ENCODE results near the gene EN2. TPM values are rescaled to one million over a fixed set of nuclear protein-coding genes. Genes with fewer than 3 reads are reported as not detected.

EN2 gene
- total RNA-seq, 1 experiment from 2014 or later, result 2.2 TPM

DNA sequence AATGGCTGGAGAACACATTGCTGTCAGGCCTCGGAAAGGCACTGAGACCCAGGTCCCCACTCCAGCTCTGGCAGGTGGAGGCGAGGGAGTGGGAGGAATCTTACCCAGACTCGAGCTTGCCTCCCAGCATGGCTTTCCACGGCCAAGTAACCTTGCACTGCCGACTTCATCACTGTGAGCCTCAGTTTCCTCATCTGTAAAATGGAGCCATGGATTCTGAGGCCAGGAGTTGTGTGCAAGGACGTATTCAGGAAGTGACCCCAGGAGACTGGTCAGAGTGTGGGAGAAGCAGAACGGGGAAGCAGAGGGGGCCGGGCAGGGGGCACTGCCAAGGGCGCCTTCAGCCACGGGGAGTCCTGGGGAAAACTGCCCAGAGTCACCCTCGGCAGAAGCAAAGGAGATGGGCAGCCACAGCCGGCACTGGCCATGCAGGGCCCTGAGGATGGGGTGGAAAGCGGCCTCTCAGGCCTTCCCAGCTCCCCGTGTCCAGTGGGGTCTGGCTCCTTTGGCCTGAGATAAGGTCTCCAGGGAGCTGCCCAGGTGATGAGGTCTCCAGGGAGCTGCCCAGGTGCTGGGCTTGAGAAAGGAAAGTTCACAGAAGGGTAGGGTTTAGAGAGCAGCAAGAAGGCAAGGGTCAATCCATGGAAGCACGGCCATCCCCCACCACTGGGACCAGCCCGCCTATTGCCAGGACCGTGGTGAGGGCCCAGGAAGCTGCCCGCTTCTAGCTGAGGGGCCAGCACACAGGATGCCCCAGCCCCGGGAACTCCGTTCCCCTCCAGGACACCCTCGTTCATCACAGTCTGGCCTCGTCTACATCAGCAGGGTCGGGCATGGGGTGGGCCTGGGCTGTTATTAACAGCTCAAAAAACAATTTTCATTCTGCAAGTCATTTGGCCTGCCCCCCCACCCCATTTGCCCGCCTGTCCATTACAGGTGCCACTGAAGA, 34.3 kb upstream of the EN2 start:
- no peak for DNase-seq (ENCODE audit: low read depth, low spot score)
- in situ Hi-C loops (cut with HindIII; ENCODE audit: low pct_unique_long_range_greater_than_20kb, low sequenced_read_pairs), result no loop called here

DNA sequence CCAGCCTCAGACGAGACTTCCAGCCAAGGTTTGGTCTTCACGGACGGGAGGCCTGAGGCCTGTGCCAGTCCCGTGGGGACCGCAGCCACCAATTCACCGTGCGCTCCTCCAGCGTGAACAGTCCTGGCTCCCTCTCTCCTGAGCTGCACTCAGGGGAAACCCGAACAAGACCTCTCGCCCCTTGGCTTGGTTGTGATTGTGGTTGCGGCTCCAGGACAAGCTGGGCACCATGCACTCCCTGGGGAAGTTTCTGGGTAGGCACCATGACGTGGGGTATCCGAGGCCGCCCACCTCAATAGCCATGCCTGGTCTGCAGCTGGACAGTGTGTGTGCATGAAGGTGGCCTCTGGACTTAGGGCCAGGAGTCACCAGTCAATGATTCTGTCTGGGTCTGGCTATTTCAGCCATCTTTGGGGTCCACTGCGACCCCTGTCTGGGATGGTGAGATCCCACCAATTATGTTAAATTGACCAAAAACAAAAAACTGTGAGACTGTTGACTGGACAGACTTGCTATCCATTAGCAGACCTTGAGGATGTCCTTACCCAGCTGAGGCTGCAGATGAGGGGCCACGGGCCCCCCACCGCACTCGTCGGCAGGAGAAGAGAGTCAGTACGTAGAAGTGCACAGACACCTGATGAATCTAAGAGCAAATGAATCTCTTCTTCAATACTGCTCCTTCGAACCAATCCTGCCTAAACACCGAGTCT, 33.5 kb upstream of the EN2 start:
- DNase-seq (ENCODE audit: low read depth, low spot score), result no peak
- in situ Hi-C loops (cut with HindIII; ENCODE audit: low pct_unique_long_range_greater_than_20kb, low sequenced_read_pairs), result no loop called here

DNA sequence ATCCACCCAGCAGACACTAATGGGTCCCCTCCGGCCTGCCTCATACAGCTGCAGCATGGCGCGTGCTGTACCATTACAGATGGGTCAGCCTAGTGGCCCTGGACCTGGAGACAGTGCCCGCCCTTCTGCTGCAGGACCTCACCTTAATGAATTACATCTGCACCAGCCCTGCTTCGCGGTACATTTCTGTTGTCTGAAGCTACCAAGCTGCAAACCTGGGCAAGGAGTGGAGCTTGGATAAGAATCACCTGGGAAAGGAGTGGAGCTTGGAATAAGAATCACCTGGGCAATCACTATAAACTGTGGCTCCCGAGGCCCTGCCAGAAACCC, 33.0 kb upstream of the EN2 start:
- DNase-seq (ENCODE audit: low read depth, low spot score), result no peak
- in situ Hi-C loops (cut with HindIII; ENCODE audit: low pct_unique_long_range_greater_than_20kb, low sequenced_read_pairs), result no loop called here

DNA sequence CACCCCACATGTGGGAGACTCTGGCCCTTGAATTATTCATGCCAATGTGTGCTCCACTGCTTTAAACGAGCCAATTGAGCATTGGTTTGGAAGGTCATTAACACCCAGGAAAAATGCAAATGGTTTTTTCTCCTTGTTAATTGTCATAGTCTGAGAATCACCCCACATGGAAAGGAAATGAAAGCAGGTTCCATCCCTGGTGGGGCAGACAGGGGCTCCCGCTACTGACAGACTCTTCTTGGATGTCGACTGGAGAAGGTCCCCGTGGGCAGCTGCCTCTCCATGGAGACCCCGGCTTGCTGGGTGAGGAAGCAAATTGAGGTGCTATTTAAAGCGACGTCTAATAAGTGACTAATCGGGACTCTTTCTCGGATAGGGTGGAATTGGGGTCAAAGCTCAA, 32.0 kb upstream of the EN2 start:
- in situ Hi-C loops (cut with HindIII; ENCODE audit: low pct_unique_long_range_greater_than_20kb, low sequenced_read_pairs), result no loop called here

DNA sequence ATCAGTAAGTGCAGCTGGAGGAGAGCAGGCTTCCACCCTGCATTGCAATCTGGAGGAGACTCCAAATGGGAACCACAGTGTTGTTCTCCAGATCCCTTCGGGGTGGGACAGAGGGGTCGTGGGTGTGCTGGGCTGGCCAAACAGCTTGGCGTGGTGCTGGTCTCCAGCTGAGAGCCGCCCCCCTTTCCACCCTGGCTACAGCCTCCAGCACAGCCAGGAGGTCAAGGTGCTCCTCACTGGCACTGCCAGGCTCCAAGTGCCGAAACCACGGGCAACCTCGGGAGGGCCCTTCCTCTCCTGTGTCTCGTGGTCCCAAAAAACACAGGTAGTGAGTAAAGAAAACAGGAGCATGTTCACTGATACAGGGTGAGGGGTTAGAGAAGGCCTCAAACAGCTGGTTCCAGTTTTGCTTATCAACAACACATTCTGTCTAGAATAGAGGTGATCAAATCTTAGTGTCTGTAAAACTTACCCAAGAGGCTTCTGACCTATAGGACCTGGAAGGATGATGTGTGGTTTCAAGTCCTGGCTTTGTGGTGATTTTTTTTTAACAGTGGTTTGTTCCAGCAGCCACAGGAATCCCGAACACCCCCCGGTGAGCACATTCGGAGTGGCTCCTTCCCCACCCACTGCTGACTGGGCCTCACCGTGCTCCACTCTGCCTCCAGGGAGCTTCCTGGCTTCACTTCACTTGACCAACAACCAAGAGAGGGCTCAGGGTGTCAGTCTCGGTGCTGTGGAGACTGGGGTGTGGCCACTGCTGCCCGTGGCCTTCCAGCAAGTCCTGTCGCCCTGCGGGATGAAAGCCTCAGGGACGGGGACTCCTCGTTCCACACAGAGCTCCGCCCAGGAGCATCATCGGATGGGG, 31.2 kb upstream of the EN2 start:
- in situ Hi-C loops (cut with HindIII; ENCODE audit: low pct_unique_long_range_greater_than_20kb, low sequenced_read_pairs), result no loop called here
- DNase-seq (ENCODE audit: low read depth, low spot score), result no peak

More for the DNA sequence above, 32.0 kb upstream of the EN2 start:
- DNase-seq (ENCODE audit: low read depth, low spot score), result no peak

DNA sequence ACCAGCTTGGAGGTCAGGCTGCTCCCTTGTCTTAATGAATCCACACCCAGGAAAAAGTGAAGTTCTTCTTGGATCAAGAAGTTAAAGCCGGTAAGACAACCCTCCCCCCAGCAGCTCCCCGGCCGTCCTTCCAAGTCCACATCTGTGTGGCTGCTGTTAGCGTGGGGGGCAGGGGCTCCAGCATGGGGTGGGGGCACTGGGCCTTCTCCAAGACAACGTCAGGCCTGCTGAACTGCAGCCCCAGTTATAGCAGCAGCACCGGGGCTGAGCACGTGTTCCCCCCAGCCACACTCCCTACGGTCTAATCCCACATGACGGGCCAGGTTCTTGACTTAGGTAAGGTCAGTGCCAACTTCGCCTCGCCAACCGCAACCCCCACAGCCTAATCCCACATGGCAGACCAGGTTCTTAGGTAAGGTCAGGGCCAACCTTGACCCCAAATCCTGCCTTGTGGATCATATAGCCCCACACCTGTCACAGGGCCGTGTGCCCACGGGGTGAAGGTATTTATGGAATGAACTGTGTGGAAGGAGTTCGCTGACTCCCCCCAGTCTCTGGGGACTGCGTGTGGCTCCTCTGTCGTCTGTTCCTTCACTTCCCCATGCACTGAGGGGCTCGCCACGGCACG, 30.4 kb upstream of the EN2 start:
- in situ Hi-C loops (cut with HindIII; ENCODE audit: low pct_unique_long_range_greater_than_20kb, low sequenced_read_pairs), result no loop called here
- DNase-seq (ENCODE audit: low read depth, low spot score), result no peak

DNA sequence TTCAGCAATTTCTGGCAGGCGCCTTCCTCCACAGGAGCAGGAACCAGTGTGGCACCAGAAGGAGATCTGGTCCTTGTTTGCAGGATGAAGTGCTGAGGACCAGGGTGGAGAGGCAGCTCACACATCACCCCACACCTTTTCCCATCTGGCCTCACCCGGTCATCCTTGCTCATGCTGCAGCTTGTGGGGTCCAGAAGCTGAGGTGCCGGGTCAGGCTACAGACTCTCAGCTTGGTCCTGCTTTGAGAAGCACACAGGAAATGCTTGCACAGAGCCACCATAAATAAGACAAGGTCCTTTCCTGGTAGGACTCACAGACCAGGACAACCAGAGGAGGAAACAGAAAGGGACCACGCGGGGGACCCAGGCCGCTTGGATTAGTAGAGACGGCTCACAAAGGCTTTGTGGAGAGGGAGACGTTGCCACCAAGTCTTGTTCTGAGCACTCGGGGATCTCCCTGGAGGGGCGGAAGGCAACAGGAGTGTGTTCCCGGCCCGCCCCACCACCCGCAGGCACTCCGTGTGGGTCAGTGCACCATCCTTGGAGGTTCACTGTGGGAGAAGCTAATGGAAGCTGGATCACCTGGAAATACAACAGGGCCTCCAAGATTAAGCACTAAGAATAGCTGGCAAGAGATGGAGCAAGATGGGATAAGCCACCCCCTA, 29.6 kb upstream of the EN2 start:
- in situ Hi-C loops (cut with HindIII; ENCODE audit: low pct_unique_long_range_greater_than_20kb, low sequenced_read_pairs), result no loop called here
- no peak for DNase-seq (ENCODE audit: low read depth, low spot score)

DNA sequence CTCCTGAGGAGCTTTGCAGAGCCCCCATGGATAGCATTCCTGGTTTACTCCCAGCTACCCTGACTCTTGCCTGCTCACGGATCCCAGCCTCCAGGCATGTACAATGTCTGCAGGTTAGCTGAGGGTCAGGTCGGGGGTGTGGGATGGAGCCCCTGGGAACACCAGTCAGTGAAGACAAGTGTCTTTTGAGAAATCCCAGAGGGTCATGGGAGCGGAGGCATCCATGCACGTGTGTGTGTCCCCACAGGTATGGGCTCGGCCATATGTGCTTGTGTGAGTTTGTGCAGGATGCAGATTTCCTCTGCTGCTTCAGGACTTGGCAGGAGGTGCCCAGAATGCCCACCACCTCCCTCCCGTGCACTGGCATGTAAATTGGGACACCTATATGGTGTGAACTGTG, 28.3 kb upstream of the EN2 start:
- in situ Hi-C loops (cut with HindIII; ENCODE audit: low pct_unique_long_range_greater_than_20kb, low sequenced_read_pairs), result no loop called here
- DNase-seq (ENCODE audit: low read depth, low spot score), result no peak

DNA sequence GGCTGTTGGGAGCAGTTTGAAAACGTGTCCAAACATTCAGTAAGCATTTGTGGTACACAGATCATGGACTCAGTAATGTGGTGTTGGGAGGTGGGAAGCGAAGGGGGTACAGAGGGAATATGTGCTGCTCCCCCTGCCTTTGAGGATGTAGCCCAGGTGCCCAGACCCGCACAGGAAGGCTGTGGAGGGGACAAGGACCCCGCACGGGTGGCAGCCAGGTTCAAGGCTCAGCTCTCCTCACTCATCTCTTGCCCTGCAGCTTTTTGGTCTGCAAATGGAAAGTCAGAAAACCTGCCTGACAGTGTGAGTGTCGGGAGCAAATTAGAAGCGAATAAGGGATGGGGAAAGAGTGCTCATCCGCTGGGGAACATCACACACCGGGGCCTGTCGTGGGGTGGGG, 27.3 kb upstream of the EN2 start:
- in situ Hi-C loops (cut with HindIII; ENCODE audit: low pct_unique_long_range_greater_than_20kb, low sequenced_read_pairs), result no loop called here
- DNase-seq (ENCODE audit: low read depth, low spot score), result no peak

DNA sequence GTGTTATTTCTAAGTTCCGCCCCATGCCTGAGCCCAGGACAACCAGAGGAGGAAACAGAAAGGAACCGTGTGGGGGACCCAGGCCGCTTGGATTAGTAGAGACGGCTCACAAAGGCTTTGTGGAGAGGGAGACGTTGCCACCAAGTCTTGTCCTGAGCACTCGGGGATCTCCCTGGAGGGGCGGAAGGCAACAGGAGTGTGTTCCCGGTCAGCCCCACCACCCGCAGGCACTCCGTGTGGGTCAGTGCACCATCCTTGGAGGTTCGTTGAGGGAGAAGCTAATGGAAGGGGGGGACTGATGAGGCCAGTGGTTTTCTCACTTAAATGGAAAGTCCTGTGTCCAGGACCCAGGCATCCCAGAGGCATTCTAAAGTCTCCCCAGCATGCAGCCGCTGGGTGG, 26.7 kb upstream of the EN2 start:
- in situ Hi-C loops (cut with HindIII; ENCODE audit: low pct_unique_long_range_greater_than_20kb, low sequenced_read_pairs), result no loop called here

DNA sequence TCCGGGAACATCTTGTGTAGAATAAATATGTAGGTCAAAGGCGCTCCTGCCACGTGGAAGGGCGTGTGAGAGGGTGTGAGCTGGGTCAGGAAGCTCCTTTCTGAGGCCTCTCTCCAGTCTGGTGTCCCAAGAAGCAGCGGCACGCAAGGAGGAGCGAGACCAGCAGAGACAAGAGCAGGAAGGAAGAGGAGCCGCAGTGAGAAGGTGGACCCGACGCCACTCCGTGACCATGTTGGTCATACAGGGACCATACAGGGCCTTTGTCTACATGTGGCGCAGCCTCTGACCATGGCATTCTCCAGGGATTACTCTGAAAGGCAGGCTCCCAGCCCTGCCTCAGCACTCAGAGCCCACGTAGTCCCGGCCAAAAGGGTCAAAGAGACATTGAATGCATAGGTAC, 26.2 kb upstream of the EN2 start:
- no peak for DNase-seq (ENCODE audit: low read depth, low spot score)
- in situ Hi-C loops (cut with HindIII; ENCODE audit: low pct_unique_long_range_greater_than_20kb, low sequenced_read_pairs), result no loop called here

More for the DNA sequence above, 26.7 kb upstream of the EN2 start:
- DNase-seq (ENCODE audit: low read depth, low spot score), result no peak

DNA sequence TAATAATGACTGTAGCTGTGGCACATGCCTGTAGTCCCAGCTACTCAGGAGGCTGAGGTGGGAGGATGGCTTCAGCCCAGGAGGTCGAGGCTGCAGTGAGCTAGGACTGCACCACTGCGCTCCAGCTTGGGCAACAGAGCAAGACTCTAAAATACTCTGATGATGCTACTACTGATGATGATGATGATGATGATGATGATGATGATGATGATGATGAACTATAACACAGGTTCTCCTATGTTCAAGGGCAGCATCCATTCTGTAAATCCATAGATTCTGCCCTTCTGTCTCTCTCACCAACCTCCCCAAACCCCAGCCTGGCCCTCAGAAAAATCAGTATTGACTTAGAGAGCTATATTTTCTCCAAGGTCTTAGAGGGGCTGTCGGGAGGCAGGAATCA, 22.8 kb upstream of the EN2 start:
- DNase-seq (ENCODE audit: low read depth, low spot score), result no peak
- in situ Hi-C loops (cut with HindIII; ENCODE audit: low pct_unique_long_range_greater_than_20kb, low sequenced_read_pairs), result no loop called here

DNA sequence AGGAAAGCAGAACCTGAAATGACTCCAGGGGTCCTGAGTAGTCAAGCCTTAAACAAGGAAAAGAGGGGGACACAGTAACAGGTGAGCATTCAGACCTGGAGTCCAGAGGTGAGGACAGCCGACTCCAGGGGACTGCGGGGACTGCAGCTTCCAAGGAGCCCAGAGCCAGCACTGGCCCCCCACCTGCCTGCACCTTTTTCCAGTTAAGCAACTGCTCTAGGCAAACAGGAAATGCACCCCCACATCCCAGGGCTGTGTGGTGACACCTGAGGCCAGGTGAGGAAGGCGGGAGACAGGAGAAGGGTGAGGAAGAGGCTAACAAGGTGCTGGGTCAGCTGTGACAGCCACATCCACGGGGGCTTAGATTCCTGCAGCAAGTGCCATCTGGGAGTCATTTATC, 20.1 kb upstream of the EN2 start:
- in situ Hi-C loops (cut with HindIII; ENCODE audit: low pct_unique_long_range_greater_than_20kb, low sequenced_read_pairs), result no loop called here
- DNase-seq (ENCODE audit: low read depth, low spot score), result no peak

DNA sequence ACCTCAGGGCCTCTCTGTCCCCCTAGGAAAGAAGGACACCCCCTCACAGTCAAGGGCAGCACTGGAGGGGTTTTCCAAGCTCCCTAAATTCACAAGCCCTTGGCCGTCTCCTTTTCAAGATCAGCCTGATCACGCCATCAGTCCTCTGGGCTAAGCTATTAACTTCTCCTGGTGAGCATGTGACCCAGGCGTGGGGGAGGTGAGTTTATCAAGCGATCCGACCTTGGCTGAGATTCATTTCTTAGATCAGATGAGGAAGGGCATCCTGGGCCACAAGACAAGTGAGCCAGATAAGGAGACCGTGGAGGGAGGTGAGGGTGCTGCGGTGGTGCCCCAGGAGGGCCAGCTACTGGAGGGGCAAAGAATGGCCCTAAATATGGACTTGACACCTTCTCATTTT, 19.2 kb upstream of the EN2 start:
- in situ Hi-C loops (cut with HindIII; ENCODE audit: low pct_unique_long_range_greater_than_20kb, low sequenced_read_pairs), result no loop called here
- DNase-seq (ENCODE audit: low read depth, low spot score), result no peak

DNA sequence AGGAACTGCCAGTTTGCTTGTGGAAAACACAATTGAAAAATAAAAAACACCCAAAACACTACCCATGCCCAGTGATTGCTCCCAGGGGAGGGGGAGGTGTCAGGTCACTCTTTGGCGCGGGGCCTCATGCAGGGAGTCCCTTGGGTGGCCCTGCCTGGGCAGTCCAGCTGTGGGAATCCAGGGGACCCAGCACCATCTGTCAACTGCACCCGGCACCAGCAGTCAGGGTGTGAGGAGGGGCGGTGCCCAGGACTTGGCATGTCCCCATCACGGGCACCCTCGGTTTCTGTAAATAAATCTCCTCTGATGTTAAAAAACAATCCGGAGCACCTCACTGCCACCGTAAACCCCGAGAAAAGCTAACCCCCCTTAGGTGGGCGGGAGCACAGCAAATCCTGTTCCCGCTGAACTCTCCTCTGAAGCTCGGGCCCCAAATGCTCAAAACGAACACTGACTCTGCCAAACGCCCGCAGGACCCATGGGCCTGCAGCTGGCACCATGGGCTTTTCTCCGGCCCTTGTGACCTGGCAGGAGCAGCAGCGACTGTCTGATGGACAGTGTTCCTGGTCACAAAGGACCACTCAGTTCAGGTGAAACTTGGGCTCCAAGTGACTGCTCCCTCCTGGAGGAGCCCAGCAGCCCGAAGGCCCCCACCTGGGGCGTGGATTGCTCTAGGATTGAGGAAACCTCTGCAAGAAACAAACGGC, 18.5 kb upstream of the EN2 start:
- no peak for DNase-seq (ENCODE audit: low read depth, low spot score)
- in situ Hi-C loops (cut with HindIII; ENCODE audit: low pct_unique_long_range_greater_than_20kb, low sequenced_read_pairs), result no loop called here

DNA sequence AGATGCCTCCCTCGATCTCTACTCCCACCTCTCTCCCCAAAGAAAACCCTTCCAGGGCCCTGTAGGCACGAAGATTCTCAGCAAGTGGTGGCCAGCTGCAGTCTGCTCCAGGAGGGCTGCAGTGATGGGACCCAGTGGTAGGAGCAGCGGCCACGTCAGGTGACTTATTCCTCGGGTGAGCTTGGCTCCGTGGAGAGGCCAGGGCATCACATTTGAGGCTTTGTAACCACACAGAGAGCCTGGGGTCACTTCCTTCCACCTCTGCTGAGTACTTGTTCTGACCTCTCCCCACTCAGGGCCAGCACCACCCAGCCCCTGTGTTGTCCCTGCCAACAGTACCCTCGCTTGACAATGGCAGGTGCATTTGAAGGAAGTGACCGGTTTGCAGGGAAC, 17.9 kb upstream of the EN2 start:
- in situ Hi-C loops (cut with HindIII; ENCODE audit: low pct_unique_long_range_greater_than_20kb, low sequenced_read_pairs), result no loop called here
- no peak for DNase-seq (ENCODE audit: low read depth, low spot score)

DNA sequence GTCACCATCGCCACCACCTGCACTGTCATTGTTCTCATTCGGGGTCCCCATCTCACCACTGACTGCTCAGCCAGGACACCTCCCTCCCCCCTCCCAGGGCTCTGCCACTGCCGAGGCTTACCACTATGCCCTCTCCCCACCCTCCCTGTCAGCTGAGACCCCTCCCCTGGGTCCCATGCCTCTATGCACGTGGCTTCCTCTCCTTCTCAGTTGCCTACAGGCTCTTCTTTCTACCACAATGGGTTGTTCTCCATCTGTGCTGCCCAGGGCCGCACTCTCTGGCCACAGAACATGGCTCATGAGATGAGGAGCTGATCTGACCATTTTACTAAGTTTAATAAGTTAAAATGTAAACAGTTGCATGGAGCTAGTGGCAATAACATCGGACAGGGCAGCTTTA, 16.1 kb upstream of the EN2 start:
- in situ Hi-C loops (cut with HindIII; ENCODE audit: low pct_unique_long_range_greater_than_20kb, low sequenced_read_pairs), result no loop called here
- no peak for DNase-seq (ENCODE audit: low read depth, low spot score)

All from SK-MEL-5 (cell line).